WTC11 (cell line): Measurements from ENCODE around the gene PI3. TPM values are rescaled to one million over a fixed set of nuclear protein-coding genes. Genes with fewer than 3 reads are reported as not detected.

Experiments used
- ATAC-seq: fragments of 200-7000 bp; cut with Tn5 transposase; 2 replicates; pipeline ENCODE4 v1.10.0; 2021; ENCODE audit warnings: mild to moderate bottlenecking, moderate library complexity
- CTCF ChIA-PET: fragments of 300-600 bp; sonication (Branson Sonifier 250); formaldehyde crosslinking; loops from one replicate; lab custom pipeline; 2021; ENCODE audit warnings: antibody characterized with exemption; lab: Charles Lee
- POLR2A ChIA-PET: fragments of 350-600 bp; sonication (Branson Sonifier 250); formaldehyde crosslinking; loops from one replicate; lab custom pipeline; 2021; ENCODE audit warnings: antibody characterized with exemption; lab: Charles Lee
- DNase-seq: peaks from one replicate; pipeline ENCODE4 v3.0.0; 2021; ENCODE audit warnings: low spot score
- H3K27ac Mint-ChIP-seq: 2 replicates; pipeline ENCODE4 v1.8.0; 2021; ENCODE audit warnings: mixed read lengths
- H3K27me3 Mint-ChIP-seq: 2 replicates; pipeline ENCODE4 v1.8.0; 2021; ENCODE audit warnings: low read depth, mild to moderate bottlenecking, moderate library complexity, mixed read lengths
- H3K36me3 Mint-ChIP-seq: 2 replicates; pipeline ENCODE4 v1.8.0; 2021; ENCODE audit warnings: mixed read lengths
- H3K4me1 Mint-ChIP-seq: 2 replicates; pipeline ENCODE4 v1.8.0; 2022; ENCODE audit warnings: mixed read lengths
- H3K4me3 Mint-ChIP-seq: 2 replicates; pipeline ENCODE4 v1.8.0; 2021; ENCODE audit warnings: mild to moderate bottlenecking, moderate library complexity, mixed read lengths
- H3K9me3 Mint-ChIP-seq: 2 replicates; pipeline ENCODE4 v1.8.0; 2021; ENCODE audit warnings: mixed read lengths
- ATF1 ChIP-seq: sonication (generic); formaldehyde crosslinking; IDR thresholded peaks from 2 replicates; pipeline ENCODE4 v1.8.1; 2023; ENCODE audit warnings: mild to moderate bottlenecking, moderate library complexity, missing genetic modification reagents
- ATF6 ChIP-seq: sonication (generic); formaldehyde crosslinking; IDR thresholded peaks from 2 replicates; pipeline ENCODE4 v1.8.1; 2023; ENCODE audit warnings: mild to moderate bottlenecking, missing genetic modification reagents
- CBFB ChIP-seq: sonication (generic); formaldehyde crosslinking; IDR thresholded peaks from 2 replicates; pipeline ENCODE4 v1.8.1; 2022; ENCODE audit warnings: mild to moderate bottlenecking, low read depth, missing genetic modification reagents
- CREM ChIP-seq: sonication (generic); formaldehyde crosslinking; IDR thresholded peaks from 2 replicates; pipeline ENCODE4 v1.8.1; 2022; ENCODE audit warnings: mild to moderate bottlenecking, missing genetic modification reagents, moderate library complexity
- ELF4 ChIP-seq: sonication (generic); formaldehyde crosslinking; IDR thresholded peaks from 2 replicates; pipeline ENCODE4 v1.8.1; 2022; ENCODE audit warnings: low read depth, mild to moderate bottlenecking, moderate library complexity, missing genetic modification reagents
- FOXP1 ChIP-seq: sonication (generic); formaldehyde crosslinking; IDR thresholded peaks from 2 replicates; pipeline ENCODE4 v1.8.0; 2022; ENCODE audit warnings: missing genetic modification reagents, mild to moderate bottlenecking, moderate library complexity, borderline replicate concordance
- GABPB1 ChIP-seq: sonication (generic); formaldehyde crosslinking; IDR thresholded peaks from 2 replicates; pipeline ENCODE4 v1.8.1; 2023; ENCODE audit warnings: mild to moderate bottlenecking, missing genetic modification reagents
- GTF2I ChIP-seq: fragments of 250-450 bp; sonication (Bioruptor Pico); conservative IDR thresholded peaks from 2 replicates; pipeline ENCODE4 v1.4.0; 2021; ENCODE audit warnings: mild to moderate bottlenecking
- JUN ChIP-seq: sonication (generic); formaldehyde crosslinking; IDR thresholded peaks from 2 replicates; pipeline ENCODE4 v1.8.0; 2023; ENCODE audit warnings: mild to moderate bottlenecking, missing genetic modification reagents
- MXD4 ChIP-seq: fragments of 250-450 bp; sonication (Bioruptor Pico); IDR thresholded peaks from 2 replicates; pipeline ENCODE4 v1.8.0; 2021; ENCODE audit warnings: mild to moderate bottlenecking, moderate library complexity, borderline replicate concordance
- NR1H2 ChIP-seq: sonication (generic); formaldehyde crosslinking; IDR thresholded peaks from 2 replicates; pipeline ENCODE4 v1.9.0; 2021; ENCODE audit warnings: mild to moderate bottlenecking, moderate library complexity, missing genetic modification reagents
- NR2C2 ChIP-seq: sonication (generic); formaldehyde crosslinking; IDR thresholded peaks from 2 replicates; pipeline ENCODE4 v1.8.0; 2022; ENCODE audit warnings: mild to moderate bottlenecking, missing genetic modification reagents
- NR3C1 ChIP-seq: sonication (generic); formaldehyde crosslinking; conservative IDR thresholded peaks from 2 replicates; pipeline ENCODE4 v1.8.1; 2023; ENCODE audit warnings: low read depth, mild to moderate bottlenecking, missing genetic modification reagents
- OVOL2 ChIP-seq: fragments of 250-450 bp; sonication (Bioruptor Pico); IDR thresholded peaks from 2 replicates; pipeline ENCODE4 v1.9.0; 2021; ENCODE audit warnings: mild to moderate bottlenecking, borderline replicate concordance
- RELA ChIP-seq: sonication (generic); formaldehyde crosslinking; IDR thresholded peaks from 2 replicates; pipeline ENCODE4 v1.8.1; 2022; ENCODE audit warnings: missing genetic modification reagents, mild to moderate bottlenecking, borderline replicate concordance
- RORB ChIP-seq: fragments of 250-450 bp; sonication (Bioruptor Pico); IDR thresholded peaks from 2 replicates; pipeline ENCODE4 v1.9.0; 2021; ENCODE audit warnings: mild to moderate bottlenecking
- USF1 ChIP-seq: sonication (generic); formaldehyde crosslinking; IDR thresholded peaks from 2 replicates; pipeline ENCODE4 v1.8.0; 2022; ENCODE audit warnings: mild to moderate bottlenecking, missing genetic modification reagents
- ZNF219 ChIP-seq: sonication (generic); formaldehyde crosslinking; IDR thresholded peaks from 2 replicates; pipeline ENCODE4 v1.8.0; 2023; ENCODE audit warnings: missing genetic modification reagents, mild to moderate bottlenecking, borderline replicate concordance
- ZNF263 ChIP-seq: sonication (generic); formaldehyde crosslinking; IDR thresholded peaks from 2 replicates; pipeline ENCODE4 v1.8.1; 2022; ENCODE audit warnings: low read depth, mild to moderate bottlenecking, moderate library complexity, missing genetic modification reagents
- ZNF423 ChIP-seq: fragments of 250-450 bp; sonication (Bioruptor Pico); IDR thresholded peaks from 2 replicates; pipeline ENCODE4 v2.1.2; 2022; ENCODE audit warnings: mild to moderate bottlenecking, moderate library complexity
- total RNA-seq: library from RNA; stranded (reverse); gene quantifications from 3 replicates; pipeline ENCODE4 v1.2.3, GENCODE V29; 2021
- TF ChIP-seq, protein P1 (sequence below): sonication (generic); formaldehyde crosslinking; IDR thresholded peaks from 2 replicates; pipeline ENCODE4 v1.8.1; 2022; ENCODE audit warnings: mild to moderate bottlenecking, moderate library complexity, missing genetic modification reagents
- TF ChIP-seq, protein P2 (sequence below): sonication (generic); formaldehyde crosslinking; IDR thresholded peaks from 2 replicates; pipeline ENCODE4 v1.8.1; 2022; ENCODE audit warnings: missing genetic modification reagents, borderline replicate concordance
- TF ChIP-seq, protein P3 (sequence below): sonication (generic); formaldehyde crosslinking; IDR thresholded peaks from 2 replicates; pipeline ENCODE4 v1.8.1; 2022; ENCODE audit warnings: low read depth, missing genetic modification reagents, borderline replicate concordance

PI3 gene
- total RNA-seq, 1 experiment from 2014 or later: not detected

- TF ChIP-seq CREM (CRISPR knock-in tag): no peak
These were observed 2.0 kb downstream of the PI3 start (continued) for GRCh38 chr20:45176526-45177267.

DNA sequence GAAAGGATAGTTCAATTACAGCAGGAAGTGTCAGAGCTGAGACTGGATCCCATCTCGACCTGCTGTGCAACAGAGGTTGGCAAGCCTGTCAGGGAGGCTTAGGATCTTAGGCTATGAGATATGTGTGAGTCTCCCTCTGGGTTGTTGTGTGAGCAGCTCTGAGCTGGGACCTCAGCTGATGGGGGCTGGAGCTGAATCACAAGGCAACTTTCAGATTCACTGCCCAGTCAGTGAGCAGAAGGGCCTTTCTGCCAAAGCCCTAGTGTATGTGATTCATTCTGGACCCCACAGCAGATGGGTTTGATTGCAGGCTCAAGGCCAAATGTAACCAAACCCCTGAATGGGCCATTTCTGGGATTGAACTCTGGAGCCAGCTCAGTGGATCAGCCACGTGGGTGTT lies 4.5 kb downstream of the PI3 start:
- no peak overlapping the region for H3K27ac Mint-ChIP-seq

DNA sequence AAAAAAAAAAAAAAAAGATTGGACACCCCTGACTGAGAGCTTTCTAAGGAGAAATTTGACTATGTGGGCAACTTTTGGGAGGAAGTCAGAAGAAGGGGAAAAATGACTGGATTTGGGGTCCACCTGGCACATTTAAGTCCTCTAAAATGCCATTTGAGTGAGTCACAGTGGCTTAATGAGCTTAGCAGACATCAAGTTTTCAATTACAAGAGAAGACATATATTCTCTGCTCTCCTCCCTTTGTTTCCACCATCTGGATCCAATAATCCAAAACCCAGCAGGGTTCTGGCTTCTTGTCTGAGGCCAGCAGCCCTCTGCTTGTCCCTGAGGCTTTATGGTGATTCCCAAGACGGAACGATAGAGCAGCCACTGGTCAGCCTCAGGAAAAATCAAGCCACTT lies 6.9 kb downstream of the PI3 start:
- no peak for TF ChIP-seq NR2C2 (CRISPR knock-in tag)
- ChIA-PET POLR2A (no interaction called here), CTCF (interaction anchor here (0.6 to 2.6 kb wide), 3 partner anchors 43 to 86 kb away, joined by 3 to 9 read pairs (median 3); no protein-coding TSS in a partner anchor)
- no peak overlapping the region for H3K4me3 Mint-ChIP-seq
- H3K27ac Mint-ChIP-seq: no peak overlapping the region
- ATAC-seq (no peak), DNase-seq (no peak)
- H3K9me3 Mint-ChIP-seq: no peaks in the 10 kb centered on the region
- no peaks in the 10 kb centered on the region for H3K36me3 Mint-ChIP-seq
- 0 out of 2 replicates have a peak, but pooled peaks cover 4% of the 10 kb centered on the region for H3K4me1 Mint-ChIP-seq
- H3K27me3 Mint-ChIP-seq: no peaks in the 10 kb centered on the region; the same call in none of the 2 replicates

More for the DNA sequence above, 4.5 kb downstream of the PI3 start:
- H3K9me3 Mint-ChIP-seq: no peaks in the 10 kb centered on the region
- no peak overlapping the region for H3K4me3 Mint-ChIP-seq
- H3K36me3 Mint-ChIP-seq: no peaks in the 10 kb centered on the region
- CTCF ChIA-PET: interaction anchor here (1.2 to 1.3 kb wide), 2 partner anchors 51 to 133 kb away, joined by 3 read pairs; no protein-coding TSS in a partner anchor
- TF ChIP-seq NR2C2 (CRISPR knock-in tag) (no peak), MXD4 (no peak), ATF6 (CRISPR knock-in tag) (no peak), RORB (CRISPR knock-in tag) (no peak), NR1H2 (CRISPR knock-in tag) (no peak), GTF2I (CRISPR knock-in tag) (no peak), NR3C1 (CRISPR knock-in tag) (no peak)
- TF ChIP-seq, all 79 proteins: peak for 0
- no peak for ATAC-seq
- no peak for DNase-seq
- Mint-ChIP-seq H3K4me1 (peaks cover 7% of the 10 kb centered on the region; the same call in 1 of the 2 replicates), H3K27me3 (peaks cover under 1% of the 10 kb centered on the region)
- POLR2A ChIA-PET: no interaction called here

- Mint-ChIP-seq H3K27me3 (no peaks in the 10 kb centered on the region; the same call in none of the 2 replicates), H3K4me1 (no peaks in the 10 kb centered on the region), H3K27ac (no peak overlapping the region), H3K36me3 (no peaks in the 10 kb centered on the region), H3K9me3 (no peaks in the 10 kb centered on the region), H3K4me3 (no peak overlapping the region)
- ChIA-PET CTCF (interaction anchor here (0.8 kb wide), 1 partner anchor 107 kb away, joined by 3 read pairs; no protein-coding TSS in a partner anchor), POLR2A (no interaction called here)
- DNase-seq (no peak), ATAC-seq (no peak)
- TF ChIP-seq JUN (CRISPR knock-in tag) (no peak), RELA (CRISPR knock-in tag) (no peak), USF1 (CRISPR knock-in tag) (no peak), ZNF219 (CRISPR knock-in tag) (no peak), CBFB (CRISPR knock-in tag) (no peak), ATF1 (CRISPR knock-in tag) (no peak), OVOL2 (CRISPR knock-in tag) (no peak), GABPB1 (CRISPR knock-in tag) (no peak), FOXP1 (CRISPR knock-in tag) (no peak), ELF4 (CRISPR knock-in tag) (no peak), ZNF423 (CRISPR knock-in tag) (no peak), ZNF263 (CRISPR knock-in tag) (no peak)
- TF ChIP-seq, protein P1, sequence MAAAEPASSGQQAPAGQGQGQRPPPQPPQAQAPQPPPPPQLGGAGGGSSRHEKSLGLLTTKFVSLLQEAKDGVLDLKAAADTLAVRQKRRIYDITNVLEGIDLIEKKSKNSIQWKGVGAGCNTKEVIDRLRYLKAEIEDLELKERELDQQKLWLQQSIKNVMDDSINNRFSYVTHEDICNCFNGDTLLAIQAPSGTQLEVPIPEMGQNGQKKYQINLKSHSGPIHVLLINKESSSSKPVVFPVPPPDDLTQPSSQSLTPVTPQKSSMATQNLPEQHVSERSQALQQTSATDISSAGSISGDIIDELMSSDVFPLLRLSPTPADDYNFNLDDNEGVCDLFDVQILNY: no peak
- TF ChIP-seq, protein P2, sequence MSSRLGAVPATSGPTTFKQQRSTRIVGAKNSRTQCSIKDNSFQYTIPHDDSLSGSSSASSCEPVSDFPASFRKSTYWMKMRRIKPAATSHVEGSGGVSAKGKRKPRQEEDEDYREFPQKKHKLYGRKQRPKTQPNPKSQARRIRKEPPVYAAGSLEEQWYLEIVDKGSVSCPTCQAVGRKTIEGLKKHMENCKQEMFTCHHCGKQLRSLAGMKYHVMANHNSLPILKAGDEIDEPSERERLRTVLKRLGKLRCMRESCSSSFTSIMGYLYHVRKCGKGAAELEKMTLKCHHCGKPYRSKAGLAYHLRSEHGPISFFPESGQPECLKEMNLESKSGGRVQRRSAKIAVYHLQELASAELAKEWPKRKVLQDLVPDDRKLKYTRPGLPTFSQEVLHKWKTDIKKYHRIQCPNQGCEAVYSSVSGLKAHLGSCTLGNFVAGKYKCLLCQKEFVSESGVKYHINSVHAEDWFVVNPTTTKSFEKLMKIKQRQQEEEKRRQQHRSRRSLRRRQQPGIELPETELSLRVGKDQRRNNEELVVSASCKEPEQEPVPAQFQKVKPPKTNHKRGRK: no peak
- TF ChIP-seq, protein P3, sequence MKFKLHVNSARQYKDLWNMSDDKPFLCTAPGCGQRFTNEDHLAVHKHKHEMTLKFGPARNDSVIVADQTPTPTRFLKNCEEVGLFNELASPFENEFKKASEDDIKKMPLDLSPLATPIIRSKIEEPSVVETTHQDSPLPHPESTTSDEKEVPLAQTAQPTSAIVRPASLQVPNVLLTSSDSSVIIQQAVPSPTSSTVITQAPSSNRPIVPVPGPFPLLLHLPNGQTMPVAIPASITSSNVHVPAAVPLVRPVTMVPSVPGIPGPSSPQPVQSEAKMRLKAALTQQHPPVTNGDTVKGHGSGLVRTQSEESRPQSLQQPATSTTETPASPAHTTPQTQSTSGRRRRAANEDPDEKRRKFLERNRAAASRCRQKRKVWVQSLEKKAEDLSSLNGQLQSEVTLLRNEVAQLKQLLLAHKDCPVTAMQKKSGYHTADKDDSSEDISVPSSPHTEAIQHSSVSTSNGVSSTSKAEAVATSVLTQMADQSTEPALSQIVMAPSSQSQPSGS (CRISPR knock-in tag): no peak
These were observed 8.4 kb downstream of the PI3 start for GRCh38 chr20:45183084-45183483.
